Bronchial smooth muscle cell (primary cell): ENCODE results near the gene LNX1. TPM values are rescaled to one million over a fixed set of nuclear protein-coding genes. Genes with fewer than 3 reads are reported as not detected.

Experiments used
- total RNA-seq: library from RNA; depleted of rRNA; stranded (reverse); fragments of >200 nt; gene quantifications from 2 replicates; pipeline ENCODE4 v1.2.1, GENCODE V29; 2014

Gene LNX1
- 0.77 and 1.7 TPM in 2 replicates for total RNA-seq

GRCh38 chr4:53591372-53591892 lies at the start of gene LNX1:
TSS of gene LNX1 (minus strand) at chr4:53591486. CDS start at chr4:53574002, 17,484 bp downstream.

Other genes with a start within 250 kb of the LNX1 start
- gene SCFD2, start 225.4 kb downstream of the LNX1 start, total RNA-seq = 19.7 and 29.5 TPM in 2 replicates
- gene FIP1L1, start 213.8 kb downstream of the LNX1 start, total RNA-seq = 84.0 and 89.7 TPM in 2 replicates